DOHH2 (cell line): ENCODE data around the gene WLS.

Experiments
- H3F3A ChIP-seq: fragments of 200-600 bp; sonication (generic), shearing (Covaris generic); 2 replicates; pipeline ENCODE4 v1.6.0; 2016; ENCODE audit warnings: antibody characterized with exemption, mild to moderate bottlenecking; ENCODE audit not compliant: control insufficient read depth, insufficient read depth
- H3K27ac ChIP-seq: fragments of 200-600 bp; sonication (generic); 2 replicates; pipeline ENCODE4 v1.5.1; 2014; ENCODE audit warnings: low read depth, mild to moderate bottlenecking, low read length, moderate library complexity
- H3K27me3 ChIP-seq: fragments of 200-600 bp; sonication (generic); 2 replicates; pipeline ENCODE4 v1.6.1; 2014; ENCODE audit warnings: mild to moderate bottlenecking, low read length, mixed read lengths; ENCODE audit not compliant: control insufficient read depth
- H3K36me3 ChIP-seq: fragments of 200-600 bp; sonication (generic); 2 replicates; pipeline ENCODE4 v1.6.1; 2014; ENCODE audit warnings: mild to moderate bottlenecking, low read length, moderate library complexity, mixed read lengths; ENCODE audit not compliant: control insufficient read depth
- H3K4me1 ChIP-seq: fragments of 200-600 bp; sonication (generic); 2 replicates; pipeline ENCODE4 v1.6.1; 2014; ENCODE audit warnings: mild to moderate bottlenecking, low read length, mixed read lengths; ENCODE audit not compliant: control insufficient read depth
- H3K4me2 ChIP-seq: fragments of 200-600 bp; sonication (generic); 2 replicates; pipeline ENCODE4 v1.6.0; 2014; ENCODE audit warnings: mild to moderate bottlenecking, low read length, moderate library complexity
- H3K4me3 ChIP-seq: fragments of 200-600 bp; sonication (generic); 2 replicates; pipeline ENCODE4 v1.5.1; 2014; ENCODE audit warnings: mild to moderate bottlenecking, low read length, mixed read lengths
- H3K79me2 ChIP-seq: fragments of 200-600 bp; sonication (generic); 2 replicates; pipeline ENCODE4 v1.6.1; 2014; ENCODE audit warnings: mild to moderate bottlenecking, low read length, mixed read lengths; ENCODE audit not compliant: control insufficient read depth
- H3K9me2 ChIP-seq: fragments of 200-600 bp; sonication (generic); replicated peaks from 2 replicates; pipeline ENCODE4 v1.6.1; 2014; ENCODE audit warnings: mild to moderate bottlenecking, low read length, mixed read lengths; ENCODE audit not compliant: control insufficient read depth
- H3K9me3 ChIP-seq: fragments of 200-600 bp; sonication (generic); 2 replicates; pipeline ENCODE4 v1.6.1; 2014; ENCODE audit warnings: antibody characterized with exemption, low read length, mixed read lengths; ENCODE audit not compliant: control insufficient read depth, insufficient read depth
- H4K20me1 ChIP-seq: fragments of 200-600 bp; sonication (generic); 2 replicates; pipeline ENCODE4 v1.6.0; 2014; ENCODE audit warnings: low read depth, mild to moderate bottlenecking, antibody characterized with exemption, low read length, moderate library complexity; ENCODE audit not compliant: control insufficient read depth, insufficient read depth
- EZH2phosphoT487 ChIP-seq: fragments of 200-600 bp; sonication (generic); IDR thresholded peaks from 2 replicates; pipeline ENCODE4 v1.6.1; 2017; ENCODE audit warnings: borderline replicate concordance, mild to moderate bottlenecking, antibody characterized with exemption, low read length, moderate library complexity, mixed read lengths
- TF ChIP-seq, protein P1 (sequence below): fragments of 200-600 bp; sonication (generic); IDR thresholded peaks from one replicate; pipeline ENCODE4 v1.5.1; 2014; ENCODE audit warnings: antibody characterized with exemption, mild to moderate bottlenecking, low read depth, low read length; ENCODE audit not compliant: poor library complexity, severe bottlenecking

WLS gene

DNA sequence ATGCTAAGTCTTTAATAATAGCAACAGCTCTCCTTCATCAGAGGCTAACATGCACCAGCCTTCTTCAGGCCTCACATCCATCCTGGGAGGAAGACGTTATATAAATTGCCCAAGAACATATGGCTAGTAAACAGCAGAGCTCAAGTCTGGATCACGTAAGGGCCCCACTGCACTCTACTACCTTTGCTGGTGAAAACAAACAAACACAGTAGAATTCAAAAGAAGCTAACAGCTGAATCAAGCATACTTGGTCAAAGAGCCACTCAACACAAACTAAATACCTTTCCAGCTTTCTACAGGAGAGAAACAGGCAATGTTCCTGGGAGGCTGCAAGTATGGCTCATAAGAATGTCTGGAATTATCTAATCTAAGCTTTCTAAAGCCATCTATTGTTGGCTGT is 66.0 kb downstream of the WLS start:
- H3K36me3 ChIP-seq, result no peaks in the 10 kb centered on the region
- no peak overlapping the region for H3K4me3 ChIP-seq
- no peaks in the 10 kb centered on the region for H3K79me2 ChIP-seq
- no peaks in the 10 kb centered on the region for H3K9me2 ChIP-seq
- TF ChIP-seq EZH2phosphoT487, result no peak
- TF ChIP-seq, protein P1, sequence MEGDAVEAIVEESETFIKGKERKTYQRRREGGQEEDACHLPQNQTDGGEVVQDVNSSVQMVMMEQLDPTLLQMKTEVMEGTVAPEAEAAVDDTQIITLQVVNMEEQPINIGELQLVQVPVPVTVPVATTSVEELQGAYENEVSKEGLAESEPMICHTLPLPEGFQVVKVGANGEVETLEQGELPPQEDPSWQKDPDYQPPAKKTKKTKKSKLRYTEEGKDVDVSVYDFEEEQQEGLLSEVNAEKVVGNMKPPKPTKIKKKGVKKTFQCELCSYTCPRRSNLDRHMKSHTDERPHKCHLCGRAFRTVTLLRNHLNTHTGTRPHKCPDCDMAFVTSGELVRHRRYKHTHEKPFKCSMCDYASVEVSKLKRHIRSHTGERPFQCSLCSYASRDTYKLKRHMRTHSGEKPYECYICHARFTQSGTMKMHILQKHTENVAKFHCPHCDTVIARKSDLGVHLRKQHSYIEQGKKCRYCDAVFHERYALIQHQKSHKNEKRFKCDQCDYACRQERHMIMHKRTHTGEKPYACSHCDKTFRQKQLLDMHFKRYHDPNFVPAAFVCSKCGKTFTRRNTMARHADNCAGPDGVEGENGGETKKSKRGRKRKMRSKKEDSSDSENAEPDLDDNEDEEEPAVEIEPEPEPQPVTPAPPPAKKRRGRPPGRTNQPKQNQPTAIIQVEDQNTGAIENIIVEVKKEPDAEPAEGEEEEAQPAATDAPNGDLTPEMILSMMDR, result no peak
- no peak overlapping the region for H3K27ac ChIP-seq
- H4K20me1 ChIP-seq, result no peaks in the 10 kb centered on the region
- no peaks in the 10 kb centered on the region for H3F3A ChIP-seq
- H3K4me1 ChIP-seq, result no peaks in the 10 kb centered on the region
- H3K27me3 ChIP-seq, result no peaks in the 10 kb centered on the region
- no peaks in the 10 kb centered on the region for H3K9me3 ChIP-seq
- H3K4me2 ChIP-seq, result no peak overlapping the region

DNA sequence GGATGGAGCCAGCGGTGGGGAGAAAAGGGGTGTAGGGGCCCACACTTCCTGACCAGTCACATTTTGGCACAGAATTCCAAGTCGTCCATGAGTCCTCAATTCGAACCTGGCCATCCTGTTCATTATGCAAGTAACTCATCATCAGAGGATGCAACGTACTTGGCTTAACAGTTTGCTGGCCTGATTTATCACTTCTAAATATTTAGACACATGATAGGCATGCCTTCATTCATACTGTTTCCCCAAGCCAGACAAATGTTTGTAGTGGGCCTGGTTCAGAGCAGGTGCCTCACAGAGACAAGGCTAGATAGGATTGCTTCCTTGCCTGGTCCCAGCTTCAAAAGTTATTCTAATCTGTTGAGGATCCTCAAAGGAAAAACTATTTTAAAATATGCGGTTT is 66.7 kb downstream of the WLS start:
- no peaks in the 10 kb centered on the region for H3K36me3 ChIP-seq
- H3K4me1 ChIP-seq, result no peaks in the 10 kb centered on the region
- H3K4me3 ChIP-seq, result no peak overlapping the region
- H3K27ac ChIP-seq, result no peak overlapping the region
- H4K20me1 ChIP-seq, result no peaks in the 10 kb centered on the region
- H3K9me2 ChIP-seq, result no peaks in the 10 kb centered on the region
- H3K27me3 ChIP-seq, result no peaks in the 10 kb centered on the region
- TF ChIP-seq EZH2phosphoT487, result no peak
- TF ChIP-seq, protein P1, result no peak
- H3F3A ChIP-seq, result no peaks in the 10 kb centered on the region
- no peak overlapping the region for H3K4me2 ChIP-seq
- H3K9me3 ChIP-seq, result no peaks in the 10 kb centered on the region
- no peaks in the 10 kb centered on the region for H3K79me2 ChIP-seq

DNA sequence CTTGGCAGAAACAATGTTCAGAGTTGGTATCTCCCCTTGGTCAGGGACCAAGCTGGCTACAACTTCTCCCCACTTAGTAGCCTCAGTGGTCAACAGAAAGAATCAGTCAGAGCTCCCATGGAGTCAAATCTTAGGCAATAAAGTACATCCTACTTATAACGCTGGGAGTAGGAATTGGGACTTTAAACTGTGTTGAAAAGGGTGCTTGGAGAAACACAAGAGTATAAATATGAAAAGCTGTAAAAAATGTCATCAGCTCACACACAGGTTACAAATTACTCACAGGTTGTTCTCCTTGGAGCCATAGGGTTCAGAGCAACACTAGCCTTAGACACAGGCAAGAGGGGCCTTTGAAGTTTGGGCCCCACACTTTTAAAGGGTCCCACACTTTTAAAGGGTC is 67.4 kb downstream of the WLS start:
- Histone ChIP-seq H3K9me3 (no peaks in the 10 kb centered on the region), H3F3A (no peaks in the 10 kb centered on the region), H3K4me2 (no peak overlapping the region), H3K36me3 (no peaks in the 10 kb centered on the region), H3K9me2 (no peaks in the 10 kb centered on the region), H4K20me1 (no peaks in the 10 kb centered on the region), H3K4me1 (no peaks in the 10 kb centered on the region), H3K79me2 (no peaks in the 10 kb centered on the region), H3K4me3 (no peak overlapping the region), H3K27ac (no peak overlapping the region), H3K27me3 (no peaks in the 10 kb centered on the region)
- TF ChIP-seq, protein P1, result no peak
- no peak for TF ChIP-seq EZH2phosphoT487

DNA sequence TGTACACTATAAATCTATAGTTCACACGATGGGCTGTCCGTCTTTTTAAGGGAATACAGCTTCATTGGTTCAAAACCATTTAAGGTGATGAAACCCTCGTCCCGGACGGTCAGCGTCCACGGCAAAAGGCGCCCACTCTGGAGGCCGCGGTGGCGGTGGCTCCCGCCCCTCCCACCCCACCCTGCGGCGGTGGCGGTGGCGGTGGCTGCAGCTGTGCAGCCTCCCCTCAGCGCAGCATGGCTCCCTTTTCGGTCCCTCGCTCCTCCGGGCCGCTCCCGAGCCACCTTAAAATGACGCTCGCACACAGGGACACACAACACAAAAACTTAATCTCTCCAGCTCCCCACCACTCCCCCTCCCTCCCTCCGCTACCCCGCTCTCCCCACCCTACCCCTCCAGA is 69.1 kb downstream of the WLS start:
- H3K36me3 ChIP-seq, result no peaks in the 10 kb centered on the region
- no peaks in the 10 kb centered on the region for H3K79me2 ChIP-seq
- TF ChIP-seq EZH2phosphoT487, result no peak
- TF ChIP-seq, protein P1, result no peak
- H4K20me1 ChIP-seq, result no peaks in the 10 kb centered on the region
- H3K4me1 ChIP-seq, result no peaks in the 10 kb centered on the region
- no peaks in the 10 kb centered on the region for H3K9me3 ChIP-seq
- no peaks in the 10 kb centered on the region for H3F3A ChIP-seq
- H3K27ac ChIP-seq, result no peak overlapping the region
- H3K27me3 ChIP-seq, result no peaks in the 10 kb centered on the region
- no peak overlapping the region for H3K4me2 ChIP-seq
- no peak overlapping the region for H3K4me3 ChIP-seq
- H3K9me2 ChIP-seq, result no peaks in the 10 kb centered on the region
